GM12878 (cell line): ENCODE measurements around the gene DIS3L2. TPM values are rescaled to one million over a fixed set of nuclear protein-coding genes. Genes with fewer than 3 reads are reported as not detected.

Experiments
- ATAC-seq: fragments of 200-7000 bp; cut with Tn5 transposase; 3 replicates; pipeline ENCODE4 v1.9.1; 2020; ENCODE audit warnings: mild to moderate bottlenecking, moderate library complexity
- BruUV-seq: library from RNA; stranded (reverse); fragments of 400-500 nt; replicated peaks from 2 replicates; lab custom pipeline; 2021; lab: Mats Ljungman, UMichigan
- CTCF ChIA-PET: fragments of 300-600 bp; sonication (Branson Sonifier 250); formaldehyde crosslinking; extraction: SDS; loops from one replicate; lab custom pipeline; 2021; ENCODE audit warnings: inconsistent platforms; lab: Yijun Ruan, JAX
- POLR2A ChIA-PET: fragments of 350-600 bp; formaldehyde crosslinking; extraction: SDS; loops from one replicate; lab custom pipeline; 2021; ENCODE audit warnings: inconsistent platforms; lab: Charles Lee
- RAD21 ChIA-PET: fragments of 300-600 bp; sonication (Branson Sonifier 250); formaldehyde crosslinking; loops from one replicate; lab custom pipeline; 2023; ENCODE audit warnings: antibody characterized with exemption; ENCODE audit not compliant: unreplicated experiment; lab: Charles Lee
- SMC1A ChIA-PET: fragments of 300-600 bp; sonication (Branson Sonifier 250); formaldehyde crosslinking; loops from one replicate; lab custom pipeline; 2023; ENCODE audit not compliant: unreplicated experiment, uncharacterized antibody; lab: Charles Lee
- DNase-seq: peaks from one replicate; pipeline ENCODE4 v3.0.0-alpha.2; 2011; ENCODE audit warnings: low read depth, low spot score
- FAIRE-seq: peaks from 3 replicates; lab custom pipeline; 2011; peaks lifted over from hg19 to GRCh38; lab: Jason Lieb, UNC
- H2AFZ ChIP-seq: 2 replicates; pipeline ENCODE4 v1.6.0; 2011; ENCODE audit warnings: low read depth, low read length, control low read depth; ENCODE audit not compliant: control insufficient read depth
- H3K27ac ChIP-seq: 2 replicates; pipeline ENCODE4 v1.5.1; 2011; ENCODE audit warnings: control low read depth; ENCODE audit not compliant: control insufficient read depth, insufficient read depth
- H3K27me3 ChIP-seq, 2 experiments: replicated peaks in 1 of 2; 2 replicates each; pipeline versions ENCODE4 v1.6.0 to v1.6.1; 2011; ENCODE audit warnings: low read length in 1 of 2; ENCODE audit not compliant: control insufficient read depth in 2 of 2, insufficient read depth in 2 of 2
- H3K36me3 ChIP-seq, 2 experiments: 2 replicates each; pipeline ENCODE4 v1.5.1; 2011; ENCODE audit warnings: low read length in 1 of 2; ENCODE audit not compliant: control insufficient read depth in 2 of 2, insufficient read depth in 2 of 2
- H3K4me1 ChIP-seq: 2 replicates; pipeline ENCODE4 v1.6.1; 2011; ENCODE audit warnings: mild to moderate bottlenecking, low read length, moderate library complexity, mixed read lengths; ENCODE audit not compliant: control insufficient read depth, insufficient read depth
- H3K4me2 ChIP-seq: 2 replicates; pipeline ENCODE4 v1.6.0; 2011; ENCODE audit warnings: control low read depth; ENCODE audit not compliant: control insufficient read depth, insufficient read depth
- H3K4me3 ChIP-seq: fragments of 200-600 bp; sonication (generic); 2 replicates; pipeline ENCODE4 v1.5.1; 2016
- H3K79me2 ChIP-seq: 2 replicates; pipeline ENCODE4 v1.6.0; 2011; ENCODE audit warnings: low read length; ENCODE audit not compliant: control insufficient read depth, insufficient read depth
- H3K9ac ChIP-seq: 2 replicates; pipeline ENCODE4 v1.8.0; 2011; ENCODE audit warnings: low read length, control low read depth, mixed read lengths; ENCODE audit not compliant: control insufficient read depth, insufficient read depth
- H3K9me3 ChIP-seq: replicated peaks from 3 replicates; pipeline ENCODE4 v1.5.1; 2011; ENCODE audit warnings: mild to moderate bottlenecking, low read length; ENCODE audit not compliant: control insufficient read depth, insufficient read depth
- H4K20me1 ChIP-seq: 2 replicates; pipeline ENCODE4 v1.6.0; 2011; ENCODE audit not compliant: control insufficient read depth, insufficient read depth
- EED ChIP-seq: sonication (generic); IDR thresholded peaks from 2 replicates; pipeline ENCODE4 v1.6.1; 2016; ENCODE audit warnings: antibody characterized with exemption, low read depth
- EP300 ChIP-seq, 2 experiments: fragments of 150-350 bp in 1 of 2; IDR thresholded peaks; 2 replicates each; pipeline ENCODE4 v1.6.1; 2011 to 2012; ENCODE audit warnings: low read depth in 2 of 2, low read length in 2 of 2, borderline replicate concordance in 1 of 2, improper control_type of control experiment in 1 of 2, inconsistent platforms in 1 of 2; ENCODE audit not compliant: control insufficient read depth in 1 of 2
- JUND ChIP-seq: IDR thresholded peaks from 2 replicates; pipeline ENCODE4 v1.6.1; 2012; ENCODE audit warnings: low read depth, mild to moderate bottlenecking, low read length, improper control_type of control experiment, moderate library complexity
- KAT2A ChIP-seq: conservative IDR thresholded peaks from 2 replicates; pipeline ENCODE4 v1.6.1; 2011; ENCODE audit warnings: low read depth, low read length; ENCODE audit not compliant: control insufficient read depth
- NFYB ChIP-seq: IDR thresholded peaks from 2 replicates; pipeline ENCODE4 v1.6.1; 2011; ENCODE audit warnings: low read depth, mild to moderate bottlenecking, low read length, improper control_type of control experiment, moderate library complexity; ENCODE audit not compliant: insufficient read depth
- NR2C1 ChIP-seq: fragments of 450-650 bp; IDR thresholded peaks from 2 replicates; pipeline ENCODE4 v1.6.1; 2017; ENCODE audit warnings: antibody characterized with exemption, mild to moderate bottlenecking, moderate library complexity
- SMARCA5 ChIP-seq: fragments of 450-650 bp; IDR thresholded peaks from 2 replicates; pipeline ENCODE4 v1.6.1; 2017; ENCODE audit warnings: mild to moderate bottlenecking
- WGBS: methylation state at CpG from one replicate; pipeline ENCODE4 v1.1.6; 2016; ENCODE audit warnings: low lambda C conversion rate; ENCODE audit not compliant: insufficient replicate concordance, insufficient coverage; ENCODE audit errors: missing lambda C conversion rate; 5-methylcytosine and 5-hydroxymethylcytosine counted together
- in situ Hi-C: fragments of 300-500 bp; cut with MboI; formaldehyde crosslinking; loops from 9 replicates; pipeline ENCODE4 v1.14.3; 2018; ENCODE audit warnings: mixed read lengths
- intact Hi-C: fragments of 100-400 bp; cut with micrococcal nuclease; formaldehyde crosslinking; loops from one replicate; pipeline ENCODE4 v1.14.2; 2022; ENCODE audit not compliant: unreplicated experiment
- polyA plus RNA-seq, 11 experiments: library from polyadenylated mRNA; depleted of rRNA in 4 of 11; unstranded in 6 of 11; stranded (reverse) in 5 of 11; fragments of >200 nt; fragmentation: Nextera tagmentation in 4 of 11; fragmentation: Illumina TruSeq in 1 of 11; extraction: Ambion mirVana in 4 of 11; extraction: Trizol in 1 of 11; gene quantifications; 1 replicate in 1 of 11; 2 replicates in 10 of 11; pipeline versions ENCODE4 v1.2.1 to v1.2.3, GENCODE V29; 2011 to 2016; ENCODE audit warnings: inconsistent platforms in 2 of 11, missing spikeins in 2 of 11, low read depth in 1 of 11
- total RNA-seq, 4 experiments: library from RNA; depleted of rRNA in 3 of 4; stranded (reverse); fragments of >200 nt in 3 of 4; fragmentation: Illumina TruSeq in 1 of 4; extraction: Trizol in 1 of 4; gene quantifications; 2 replicates each; pipeline versions ENCODE4 v1.2.1 to v1.2.3, GENCODE V29; 2013 to 2021

Gene DIS3L2
- total and polyA plus RNA-seq, 10 of the 15 experiments (the other 5 are each of a cell fraction or from before 2014, with no cell fraction given): 3.5 to 27.1 (median 16.0) TPM

DNA sequence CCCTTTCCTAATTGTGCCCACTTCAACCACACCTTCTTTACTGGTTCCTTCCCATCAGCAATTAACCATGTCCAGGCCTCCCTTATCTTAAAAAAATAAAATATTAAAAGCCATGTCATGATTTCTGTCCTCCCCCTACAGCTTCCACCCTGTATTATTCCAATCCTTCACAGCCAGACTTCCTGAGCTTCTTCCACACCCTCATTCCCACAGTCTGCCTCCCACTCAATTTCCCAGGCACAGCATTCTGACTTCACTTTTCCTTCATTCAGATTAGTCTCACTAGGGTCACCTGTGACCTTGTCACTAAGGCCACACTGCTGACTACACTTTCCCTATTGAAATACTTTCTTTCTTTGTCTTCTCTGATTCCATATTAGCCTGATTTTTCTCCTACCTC, 159.4 kb downstream of the DIS3L2 start (continued):
- TF ChIP-seq EP300 (IDR thresholded peaks at IDR 0.05; ENCODE audit: borderline replicate concordance in 1 of 2, control insufficient read depth in 1 of 2, low read depth in 2 of 2, low read length in 2 of 2): no peak

DNA sequence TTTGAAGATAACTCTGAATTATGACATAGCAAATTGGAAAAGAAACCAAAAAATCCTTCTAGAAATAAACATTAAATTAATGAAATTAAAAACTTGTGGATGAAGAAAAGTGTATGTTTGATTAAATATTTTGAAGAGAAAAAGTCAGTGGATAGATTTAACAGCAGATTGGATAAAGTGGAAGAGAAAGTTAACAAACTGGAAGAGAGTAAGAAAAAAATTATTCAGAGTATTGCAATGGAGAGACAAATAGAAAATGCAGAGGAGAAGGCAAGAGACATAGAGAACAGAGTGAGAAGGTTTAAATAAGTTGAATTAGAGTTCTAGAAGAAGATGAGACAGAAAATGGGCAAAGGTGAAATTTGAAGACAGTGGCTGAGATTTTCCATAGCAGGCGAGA, 162.8 kb downstream of the DIS3L2 start:
- intact Hi-C loops (no loop called here), in situ Hi-C loops (no loop called here)
- no peak overlapping the region for H3K4me3 ChIP-seq
- no peak for FAIRE-seq
- no peaks in the 10 kb centered on the region for H3K4me1 ChIP-seq
- H3K4me2 ChIP-seq: no peak overlapping the region
- ChIA-PET CTCF (interaction anchor here (1.5 kb wide), 1 partner anchor 14 kb away, joined by 3 read pairs; no protein-coding TSS in a partner anchor), POLR2A (no interaction called here)
- H3K9me3 ChIP-seq: no peaks in the 10 kb centered on the region
- WGBS: 94% methylated on average over 1 of the region's 1 CpG
- peaks cover 0 to 3% of the 10 kb centered on the region in 2 experiments; a peak in 1 of 4 replicates for H3K36me3 ChIP-seq
- TF ChIP-seq JUND: no peak
- no peak for TF ChIP-seq SMARCA5
- TF ChIP-seq NR2C1: no peak
- TF ChIP-seq NFYB: no peak
- no peak for TF ChIP-seq EED
- no peak for TF ChIP-seq KAT2A
- TF ChIP-seq, all 136 proteins: peak for 0
- no peak overlapping the region for H3K9ac ChIP-seq
- ATAC-seq (no peak), DNase-seq (no peak)
- H3K27ac ChIP-seq: no peak overlapping the region
- no peaks in the 10 kb centered on the region for H4K20me1 ChIP-seq
- ChIA-PET SMC1A (no interaction called here), RAD21 (no interaction called here)
- no peaks in the 10 kb centered on the region for H3K27me3 ChIP-seq
- no peak overlapping the region for H2AFZ ChIP-seq
- BruUV-seq: no TSS peak
- H3K79me2 ChIP-seq: no peaks in the 10 kb centered on the region
